ENCODE results near the gene BTBD10. TPM values are rescaled to one million over a fixed set of nuclear protein-coding genes. Genes with fewer than 3 reads are reported as not detected.
"Not testable (repeated sequence)": the region's sequence is repeated elsewhere in the genome, so short reads cannot be mapped to it uniquely, and the experiment has no call there.

The BTBD10 gene
- total RNA-seq, 8 experiments from 2014 or later, result 18.4 to 72.5 (median 53.6) TPM

DNA sequence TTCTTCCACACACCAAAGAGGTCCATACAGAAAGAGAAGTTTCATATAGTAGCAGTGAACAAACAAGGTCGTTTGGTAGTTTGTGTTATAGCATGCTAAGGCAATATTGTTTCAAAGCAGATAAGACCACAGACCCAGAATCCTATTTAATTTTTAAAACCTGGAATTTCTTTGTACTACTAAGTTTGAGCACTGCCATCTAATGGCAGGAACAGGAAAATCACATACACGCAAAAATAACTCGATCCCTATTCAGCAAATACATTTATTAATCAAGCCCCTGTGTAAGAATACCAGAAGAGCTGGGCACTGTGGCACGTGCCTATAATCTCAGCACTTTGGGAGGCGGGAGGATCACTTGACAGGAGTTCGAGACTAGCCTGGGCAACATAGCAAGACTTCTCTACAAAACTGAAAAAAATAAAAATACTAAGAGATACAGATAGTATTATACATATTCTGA lies 2.9 kb upstream of the BTBD10 start:
- WGBS, 10 experiments, result 0 to 67% (median 27%) methylated on average over 1 to 6 of the region's 6 CpGs
- Histone ChIP-seq H3K27ac (no peak overlapping the region), H3K4me3 (no peak overlapping the region), H3K4me1 (replicated peaks in 1 of 2) (peaks cover 7 to 8% of the 10 kb centered on the region in 2 donors)
- no peak for ATAC-seq (replicated peaks in 6 of 8)
- in situ Hi-C loops (cut with MboI; ENCODE audit: low pct_unique_long_range_greater_than_20kb in 2 of 9, low sequenced_read_pairs in 9 of 9, unreplicated experiment in 9 of 9), result no loop called here

DNA sequence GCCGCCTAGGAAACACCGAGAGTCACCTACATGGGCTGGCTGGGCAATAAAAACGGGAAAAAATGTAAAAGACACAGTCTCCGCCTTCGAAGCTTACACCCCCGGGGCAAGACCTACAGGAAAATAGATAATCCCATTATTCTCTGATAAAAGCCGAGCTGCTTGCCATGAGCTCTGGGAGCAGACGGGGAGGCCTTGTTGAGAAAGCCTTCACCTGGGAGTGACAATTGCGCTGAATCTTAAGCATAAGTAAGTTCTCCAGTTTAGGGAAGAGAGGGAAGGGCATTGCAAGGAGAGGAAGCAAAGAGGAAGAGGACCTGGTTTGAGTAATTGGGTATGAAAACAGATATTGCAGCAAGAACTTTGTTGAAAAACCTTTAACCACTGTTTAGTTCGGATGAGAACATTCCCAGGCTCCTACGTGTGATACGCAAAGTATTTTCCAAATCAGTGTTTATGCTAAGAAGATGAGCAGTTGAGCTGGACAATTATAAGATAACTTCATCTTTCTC lies 813 bp upstream of the BTBD10 start:
- ATAC-seq (replicated peaks in 6 of 8), result no peak
- WGBS, 10 experiments, result 0 to 83% (median 42%) methylated on average over 2 to 12 of the region's 12 CpGs; no CpG with 5 or more reads in 1 of the 10 experiments

DNA sequence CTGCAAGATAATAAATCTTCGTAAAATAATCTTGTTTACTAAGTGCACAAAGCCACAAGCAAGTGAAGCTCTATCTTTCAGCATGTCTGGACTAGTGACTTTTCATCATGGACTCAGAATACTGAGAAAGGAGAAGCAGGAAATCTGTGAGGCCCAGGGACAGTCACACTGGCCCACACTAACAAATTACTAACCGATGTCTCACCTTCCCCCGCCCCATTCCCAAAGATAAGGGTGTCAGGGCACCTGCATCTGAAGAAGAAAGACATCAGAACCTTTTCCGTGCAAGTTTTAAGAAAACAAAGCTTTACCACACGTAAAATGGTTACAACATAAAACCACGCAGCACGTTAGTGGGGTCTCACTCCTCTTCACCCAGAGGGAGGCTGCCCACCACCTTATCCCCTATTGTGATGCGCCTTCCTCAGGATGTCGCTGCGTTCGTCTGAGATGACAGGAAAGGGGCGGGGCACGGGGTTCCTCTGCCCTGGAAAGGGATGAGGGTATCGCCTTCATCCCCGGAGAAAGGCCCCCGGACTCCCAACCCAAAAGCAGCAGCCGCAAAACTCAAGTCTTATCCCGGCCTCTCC lies 616 bp downstream of the BTBD10 start:
- H3K4me3 ChIP-seq, result peak overlapping the region; percentile 63 to 92 (median 85)
- ATAC-seq (replicated peaks in 6 of 8), result peak; percentile 43 to 74 (median 69)
- in situ Hi-C loops (cut with MboI; ENCODE audit: low pct_unique_long_range_greater_than_20kb in 2 of 9, low sequenced_read_pairs in 9 of 9, unreplicated experiment in 9 of 9), result no loop called here
- peaks cover 7 to 13% of the 10 kb centered on the region in 2 donors for H3K4me1 ChIP-seq (replicated peaks in 1 of 2)
- WGBS, 10 experiments, result 0 to 30% (median 11%) methylated on average over 2 to 13 of the region's 18 CpGs; no CpG with 5 or more reads in 2 of the 10 experiments
- H3K27ac ChIP-seq, result peak overlapping the region; percentile 91 to 93

More for the DNA sequence above, 813 bp upstream of the BTBD10 start:
- H3K4me1 ChIP-seq (replicated peaks in 1 of 2), result peaks cover 7 to 13% of the 10 kb centered on the region in 2 donors
- in situ Hi-C loops (cut with MboI; ENCODE audit: low pct_unique_long_range_greater_than_20kb in 2 of 9, low sequenced_read_pairs in 9 of 9, unreplicated experiment in 9 of 9), result no loop called here
- H3K27ac ChIP-seq, result peak overlapping the region; percentile 91 to 93
- peak overlapping the region; percentile 63 to 92 (median 85) for H3K4me3 ChIP-seq

DNA sequence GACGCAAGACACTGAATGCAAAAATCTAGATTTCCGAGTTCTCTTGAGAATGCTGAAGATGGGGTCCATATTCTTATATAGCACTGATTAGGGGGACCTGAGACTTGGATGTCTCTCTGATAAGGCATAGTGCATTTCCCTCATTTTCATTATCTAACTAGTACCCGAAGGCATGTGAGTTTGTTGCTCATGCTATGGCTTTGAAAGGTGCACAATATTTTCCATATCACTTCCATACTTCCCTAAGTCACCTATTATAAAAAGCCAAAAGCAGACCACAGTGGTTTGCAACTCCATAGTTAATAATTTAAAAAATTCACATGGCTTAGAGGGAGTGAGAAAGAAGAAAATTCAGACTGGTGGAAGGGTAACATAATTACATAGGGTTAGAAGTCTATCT lies 1.7 kb downstream of the BTBD10 start:
- H3K4me1 ChIP-seq (replicated peaks in 1 of 2), result peaks cover 7 to 13% of the 10 kb centered on the region in 2 donors
- 66 to 100% (median 83%) methylated on average over 1 to 3 of the region's 3 CpGs; no CpG with 5 or more reads in 1 of the 10 experiments for WGBS, 10 experiments
- ATAC-seq (replicated peaks in 6 of 8), result no peak
- in situ Hi-C loops (cut with MboI; ENCODE audit: low pct_unique_long_range_greater_than_20kb in 2 of 9, low sequenced_read_pairs in 9 of 9, unreplicated experiment in 9 of 9), result no loop called here
- peak overlapping the region in 3 of 5 donors; percentile 1 to 85 (median 63) for H3K4me3 ChIP-seq
- no peak overlapping the region for H3K27ac ChIP-seq

GRCh38 chr11:13450832-13451397 lies 12.1 kb downstream of the BTBD10 start:
- Histone ChIP-seq H3K4me3 (no peak overlapping the region), H3K27ac (no peak overlapping the region), H3K4me1 (replicated peaks in 1 of 2) (no peaks in the 10 kb centered on the region)
- ATAC-seq (replicated peaks in 6 of 8), result no peak
- 40 to 100% (median 88%) methylated on average over 1 to 2 of the region's 2 CpGs for WGBS, 10 experiments
- in situ Hi-C loops (cut with MboI; ENCODE audit: low pct_unique_long_range_greater_than_20kb in 2 of 9, low sequenced_read_pairs in 9 of 9, unreplicated experiment in 9 of 9), result no loop called here

DNA sequence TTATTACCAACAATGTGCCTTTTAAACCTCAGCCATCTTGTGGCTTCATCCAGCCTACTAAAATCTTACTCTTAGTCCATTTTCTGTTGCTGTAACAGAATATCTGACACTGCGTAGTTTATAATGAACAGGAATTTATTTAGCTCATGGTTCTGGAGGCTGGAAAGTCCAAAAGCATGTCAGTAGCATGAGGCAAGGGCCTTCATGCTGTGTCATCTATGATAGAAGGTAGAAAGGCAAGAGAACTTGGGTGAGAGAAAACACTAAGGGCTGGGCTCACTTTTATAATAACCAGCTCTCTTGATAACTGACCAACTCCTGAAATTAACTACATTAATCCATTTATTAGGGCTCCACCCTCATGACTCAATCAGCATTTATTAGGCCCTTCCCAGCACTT lies 13.5 kb downstream of the BTBD10 start:
- ATAC-seq (replicated peaks in 6 of 8), result no peak
- H3K4me1 ChIP-seq (replicated peaks in 1 of 2), result no peaks in the 10 kb centered on the region
- 0 to 62% (median 40%) methylated on average over 1 of the region's 1 CpG; no CpG with 5 or more reads in 7 of the 10 experiments for WGBS, 10 experiments
- in situ Hi-C loops (cut with MboI; ENCODE audit: low pct_unique_long_range_greater_than_20kb in 2 of 9, low sequenced_read_pairs in 9 of 9, unreplicated experiment in 9 of 9), result no loop called here
- H3K4me3 ChIP-seq, result no peak overlapping the region
- H3K27ac ChIP-seq, result no peak overlapping the region

DNA sequence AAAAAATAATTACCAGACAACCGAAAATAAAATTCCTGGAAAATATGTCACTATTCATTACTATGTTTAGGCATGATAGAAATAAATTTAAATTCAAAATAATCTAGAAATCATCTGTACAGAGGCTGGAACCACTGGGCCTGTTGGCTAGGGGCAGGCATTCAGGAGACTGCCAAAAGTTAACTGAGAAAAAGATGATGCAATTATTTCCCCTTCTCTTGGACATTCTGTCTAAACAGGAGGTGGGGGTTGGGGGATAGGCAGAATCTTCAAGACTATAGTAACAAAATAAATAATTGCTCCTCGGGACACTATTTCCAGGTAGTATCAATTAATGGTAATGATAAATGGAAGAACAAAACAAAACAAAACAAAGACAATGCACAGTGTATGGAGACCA lies 14.1 kb downstream of the BTBD10 start:
- ATAC-seq (replicated peaks in 6 of 8), result no peak
- Histone ChIP-seq H3K4me1 (replicated peaks in 1 of 2) (no peaks in the 10 kb centered on the region), H3K4me3 (no peak overlapping the region), H3K27ac (no peak overlapping the region)
- WGBS, 10 experiments, result 14 to 100% (median 86%) methylated on average over 1 to 2 of the region's 2 CpGs
- in situ Hi-C loops (cut with MboI; ENCODE audit: low pct_unique_long_range_greater_than_20kb in 2 of 9, low sequenced_read_pairs in 9 of 9, unreplicated experiment in 9 of 9), result no loop called here

DNA sequence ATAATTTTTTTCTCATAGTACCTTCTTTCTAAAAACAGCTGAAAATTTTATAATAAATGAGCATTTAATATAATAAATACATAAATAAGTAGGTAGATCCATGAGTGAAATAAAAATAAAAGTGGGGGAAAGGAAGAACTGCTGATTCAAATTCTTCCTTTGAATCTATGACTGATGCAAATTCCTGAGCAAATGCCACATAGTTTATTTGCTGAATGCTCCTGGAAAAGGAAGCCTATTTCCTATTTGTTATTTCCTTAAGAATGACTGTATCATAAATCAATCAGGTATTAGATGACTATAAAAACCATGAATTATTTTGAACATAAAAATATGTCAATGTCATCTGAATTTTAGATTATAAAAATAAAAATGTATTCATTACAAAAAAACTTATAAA lies 16.6 kb downstream of the BTBD10 start:
- H3K4me1 ChIP-seq (replicated peaks in 1 of 2), result no peaks in the 10 kb centered on the region
- ATAC-seq (replicated peaks in 6 of 8), result no peak
- H3K27ac ChIP-seq, result no peak overlapping the region
- no peak overlapping the region for H3K4me3 ChIP-seq
- in situ Hi-C loops (cut with MboI; ENCODE audit: low pct_unique_long_range_greater_than_20kb in 2 of 9, low sequenced_read_pairs in 9 of 9, unreplicated experiment in 9 of 9), result no loop called here

DNA sequence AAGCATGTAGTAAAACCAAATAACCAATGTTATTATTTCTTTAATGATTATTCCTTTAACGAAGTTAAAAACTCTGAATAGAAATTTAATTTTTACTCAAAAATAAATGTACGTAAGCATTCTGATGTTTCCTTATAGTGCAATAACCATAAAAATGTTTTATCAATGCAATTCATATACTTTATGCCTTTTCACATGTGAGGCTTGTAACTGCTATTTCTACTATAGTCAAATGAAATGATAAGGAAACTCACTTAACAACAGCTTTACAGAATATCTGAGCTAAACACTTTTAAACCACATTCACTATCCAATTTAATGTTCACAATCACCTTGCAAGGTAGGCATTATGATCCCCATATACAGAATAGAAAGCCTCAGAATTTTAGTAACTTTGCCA lies 17.4 kb downstream of the BTBD10 start:
- H3K4me1 ChIP-seq (replicated peaks in 1 of 2), result no peaks in the 10 kb centered on the region
- in situ Hi-C loops (cut with MboI; ENCODE audit: low pct_unique_long_range_greater_than_20kb in 2 of 9, low sequenced_read_pairs in 9 of 9, unreplicated experiment in 9 of 9), result no loop called here
- 80 to 100% (median 98%) methylated on average over 1 to 2 of the region's 2 CpGs for WGBS, 10 experiments
- H3K4me3 ChIP-seq, result no peak overlapping the region
- no peak overlapping the region for H3K27ac ChIP-seq
- ATAC-seq (replicated peaks in 6 of 8), result no peak

- peak; percentile 99 to 100 (median 100) for ATAC-seq (replicated peaks in 6 of 8)
- H3K27ac ChIP-seq, result no peak overlapping the region
- in situ Hi-C loops (cut with MboI; ENCODE audit: low pct_unique_long_range_greater_than_20kb in 2 of 9, low sequenced_read_pairs in 9 of 9, unreplicated experiment in 9 of 9), result no loop called here
- 0 to 81% (median 29%) methylated on average over 2 to 8 of the region's 8 CpGs for WGBS, 10 experiments
- no peaks in the 10 kb centered on the region for H3K4me1 ChIP-seq (replicated peaks in 1 of 2)
- peak overlapping the region in 1 of 5 donors; percentile 7 for H3K4me3 ChIP-seq
Measured at GRCh38 chr11:13440100-13440855, 22.7 kb downstream of the BTBD10 start.

GRCh38 chr11:13438291-13438690 lies 24.7 kb downstream of the BTBD10 start:
- ATAC-seq (replicated peaks in 6 of 8), result no peak
- Histone ChIP-seq H3K4me1 (replicated peaks in 1 of 2) (no peaks in the 10 kb centered on the region), H3K4me3 (no peak overlapping the region), H3K27ac (no peak overlapping the region)
- WGBS, 10 experiments, result 64 to 100% (median 100%) methylated on average over 1 of the region's 1 CpG
- in situ Hi-C loops (cut with MboI; ENCODE audit: low pct_unique_long_range_greater_than_20kb in 2 of 9, low sequenced_read_pairs in 9 of 9, unreplicated experiment in 9 of 9), result no loop called here

DNA sequence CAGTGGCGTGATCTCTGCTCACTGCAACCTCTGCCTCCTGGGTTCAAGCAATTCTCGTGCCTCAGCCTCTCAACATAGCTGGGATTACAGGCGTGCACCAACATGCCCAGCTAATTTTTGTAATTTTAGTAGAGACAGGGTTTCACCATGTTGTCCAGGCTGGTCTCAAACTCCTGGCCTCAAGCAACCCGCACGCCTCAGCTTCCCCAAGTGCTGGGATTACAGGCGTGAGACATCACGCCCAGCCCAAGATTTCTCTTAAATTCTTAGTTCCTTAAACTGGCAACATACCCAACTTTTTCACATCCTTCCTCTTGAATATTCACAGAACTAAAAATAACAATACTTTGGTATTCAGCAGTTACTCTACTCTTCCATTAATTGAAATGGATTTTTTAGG lies 26.2 kb downstream of the BTBD10 start:
- H3K4me3 ChIP-seq; H3K4me1 ChIP-seq (replicated peaks in 1 of 2); ATAC-seq (replicated peaks in 6 of 8); in situ Hi-C loops (cut with MboI; ENCODE audit: low pct_unique_long_range_greater_than_20kb in 2 of 9, low sequenced_read_pairs in 9 of 9, unreplicated experiment in 9 of 9); H3K27ac ChIP-seq: not testable (repeated sequence)
- WGBS, 10 experiments, result 82 to 100% (median 100%) methylated on average over 1 to 7 of the region's 7 CpGs; no CpG with 5 or more reads in 2 of the 10 experiments
